NCI-H2081 (cell line): Measurements from ENCODE around the gene MCL1.
"Not testable (repeated sequence)": the region's sequence is repeated elsewhere in the genome, so short reads cannot be mapped to it uniquely, and the experiment has no call there.

Source experiments
- DNase-seq, 2 experiments: peaks; one replicate each; lab custom pipeline; 2025; lab: John Stamatoyannopoulos, UW

Gene MCL1

GRCh38 chr1:150568594-150568966 lies 10.8 kb downstream of the MCL1 start:
- DNase-seq = no peak

GRCh38 chr1:150567717-150568593 lies 11.5 kb downstream of the MCL1 start:
- peak; percentile 68 to 72 for DNase-seq

- no peak for DNase-seq
These were observed 12.1 kb downstream of the MCL1 start for GRCh38 chr1:150567341-150567716.

GRCh38 chr1:150566589-150567340 lies 12.6 kb downstream of the MCL1 start:
- DNase-seq = no peak

GRCh38 chr1:150565240-150565991 lies 14.0 kb downstream of the MCL1 start:
- DNase-seq = not testable (repeated sequence)

- no peak for DNase-seq
These were observed 15.1 kb downstream of the MCL1 start for GRCh38 chr1:150564051-150564991.

- peak in 1 of 2 experiments; percentile 51 for DNase-seq
These were observed 15.9 kb downstream of the MCL1 start for GRCh38 chr1:150563340-150564038.

- no peak for DNase-seq
These were observed 16.7 kb downstream of the MCL1 start for GRCh38 chr1:150562446-150563339.

- DNase-seq = peak; percentile 88 to 93
These were observed 17.4 kb downstream of the MCL1 start for GRCh38 chr1:150561974-150562445.

GRCh38 chr1:150561254-150561973 lies 18.0 kb downstream of the MCL1 start:
- peak; percentile 91 to 92 for DNase-seq

- DNase-seq = peak; percentile 92
These were observed 18.7 kb downstream of the MCL1 start for GRCh38 chr1:150560576-150561253.

GRCh38 chr1:150560011-150560438 lies 19.4 kb downstream of the MCL1 start:
- DNase-seq = peak; percentile 70 to 82

- no peak for DNase-seq
These were observed 19.8 kb downstream of the MCL1 start for GRCh38 chr1:150559656-150560010.

GRCh38 chr1:150558761-150559655 lies 20.4 kb downstream of the MCL1 start:
- no peak for DNase-seq

- DNase-seq = no peak
These were observed 21.1 kb downstream of the MCL1 start for GRCh38 chr1:150558303-150558704.

- no peak for DNase-seq
These were observed 21.6 kb downstream of the MCL1 start for GRCh38 chr1:150557813-150558212.

GRCh38 chr1:150557065-150557600 lies 22.3 kb downstream of the MCL1 start:
- no peak for DNase-seq
